HG03175 (cell line): Measurements from ENCODE around the gene CEP170B.
"Not testable (repeated sequence)": the region's sequence is repeated elsewhere in the genome, so short reads cannot be mapped to it uniquely, and the experiment has no call there.

Experiments used
- ATAC-seq: cut with Tn5 transposase; IDR thresholded peaks from one replicate; pipeline ENCODE4 v1.9.1; 2021; ENCODE audit warnings: mild to moderate bottlenecking, moderate library complexity; ENCODE audit not compliant: unreplicated experiment

The CEP170B gene

DNA sequence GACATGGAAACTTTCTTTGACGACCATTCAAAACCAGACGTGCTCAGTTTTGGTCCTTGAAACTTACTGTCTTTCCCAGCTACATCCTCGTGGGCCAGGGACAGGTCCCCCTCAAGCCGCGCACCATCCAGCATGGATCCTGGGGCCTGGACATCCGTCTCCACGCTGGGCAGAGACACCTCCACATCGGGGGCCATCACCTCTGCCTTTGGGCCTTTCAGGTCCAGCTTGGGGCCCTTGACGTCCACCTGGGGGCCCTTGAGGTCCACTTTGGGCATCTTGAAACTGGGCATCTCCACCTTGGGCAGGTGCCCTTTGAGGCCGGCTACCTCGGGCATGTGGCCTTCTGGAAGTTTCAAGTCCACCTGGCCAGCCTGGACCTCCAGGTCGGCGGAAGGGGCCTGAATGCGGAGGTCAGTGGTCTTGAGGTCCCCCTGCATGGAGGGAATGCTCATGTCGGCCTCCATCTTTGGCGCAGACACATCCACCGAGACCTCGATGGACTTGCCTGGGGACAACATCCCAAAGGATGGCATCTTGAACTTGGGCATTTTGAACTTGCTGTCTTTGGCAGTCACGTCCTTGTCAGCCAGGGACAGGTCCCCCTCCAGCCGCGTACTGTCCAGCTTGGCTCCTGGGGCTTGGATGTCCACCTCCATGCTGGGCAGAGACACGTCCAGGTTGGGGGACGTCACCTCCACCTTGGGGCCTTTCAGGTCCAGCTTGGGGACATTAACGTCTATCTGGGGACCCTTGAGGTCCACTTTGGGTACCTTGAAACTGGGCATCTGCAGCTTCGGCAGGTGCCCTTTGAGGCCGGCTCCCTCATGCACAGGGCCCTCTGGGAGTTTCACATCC lies 76.7 kb downstream of the CEP170B start:
- no peak for ATAC-seq

DNA sequence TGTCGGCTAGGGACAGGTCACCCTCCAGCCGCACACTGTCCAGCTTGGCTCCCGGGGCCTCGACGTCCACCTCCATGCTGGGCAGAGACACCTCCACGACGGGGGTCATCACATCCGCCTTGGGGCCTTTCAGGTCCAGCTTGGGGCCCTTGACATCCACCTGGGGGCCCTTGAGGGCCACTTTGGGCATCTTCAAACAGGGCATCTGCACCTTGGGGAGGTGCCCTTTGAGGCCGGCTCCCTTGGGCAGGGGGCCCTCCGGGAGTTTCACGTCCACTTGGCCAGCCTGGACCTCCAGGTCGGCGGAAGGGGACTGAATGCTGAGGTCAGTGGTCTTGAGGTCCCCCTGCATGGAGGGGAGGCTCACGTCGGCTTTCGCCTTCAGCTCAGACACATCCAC lies 77.5 kb downstream of the CEP170B start:
- no peak for ATAC-seq

DNA sequence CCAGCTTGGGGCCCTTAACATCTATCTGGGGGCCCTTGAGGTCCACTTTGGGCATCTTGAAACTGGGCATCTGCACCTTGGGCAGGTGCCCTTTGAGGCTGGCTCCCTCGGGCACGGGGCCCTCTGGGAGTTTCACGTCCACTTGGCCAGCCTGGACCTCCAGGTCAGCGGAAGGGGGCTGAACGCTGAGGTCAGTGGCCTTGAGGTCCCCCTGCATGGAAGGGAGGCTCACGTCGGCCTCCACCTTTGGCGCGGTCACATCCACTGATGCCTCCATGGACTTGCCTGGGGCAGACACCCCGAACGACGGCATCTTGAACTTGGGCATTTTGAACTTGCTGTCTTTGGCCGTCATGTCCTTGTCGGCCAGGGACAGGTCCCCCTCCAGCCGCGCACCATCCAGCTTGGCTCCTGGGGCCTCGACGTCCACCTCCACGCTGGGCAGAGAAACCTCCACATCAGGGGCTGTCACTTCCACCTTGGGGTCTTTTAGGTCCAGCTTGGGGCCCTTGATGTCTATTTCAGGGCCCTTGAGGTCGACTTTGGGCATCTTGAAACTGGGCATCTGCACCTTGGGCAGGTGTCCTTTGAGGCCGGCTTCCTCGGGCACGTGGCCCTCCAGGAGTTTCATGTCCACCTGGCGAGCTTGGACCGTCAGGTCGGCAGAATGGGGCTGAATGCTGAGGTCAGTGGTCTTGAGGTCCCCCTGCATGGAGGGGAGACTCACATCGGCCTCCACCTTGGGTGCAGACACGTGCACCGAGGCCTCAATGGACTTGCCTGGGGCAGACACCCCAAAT lies 78.3 kb downstream of the CEP170B start:
- ATAC-seq, result not testable (repeated sequence)

DNA sequence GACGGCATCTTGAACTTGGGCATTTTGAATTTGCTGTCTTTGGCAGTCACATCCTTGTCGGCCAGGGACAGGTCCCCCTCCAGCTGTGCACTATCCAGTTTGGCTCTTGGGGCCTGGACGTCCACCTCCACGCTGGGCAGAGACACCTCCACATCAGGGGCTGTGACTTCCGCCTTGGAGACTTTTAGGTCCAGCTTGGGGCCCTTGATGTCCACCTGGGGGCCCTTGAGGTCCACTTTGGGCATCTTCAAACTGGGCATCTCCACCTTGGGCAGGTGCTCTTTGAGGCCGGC lies 78.9 kb downstream of the CEP170B start:
- not testable (repeated sequence) for ATAC-seq

DNA sequence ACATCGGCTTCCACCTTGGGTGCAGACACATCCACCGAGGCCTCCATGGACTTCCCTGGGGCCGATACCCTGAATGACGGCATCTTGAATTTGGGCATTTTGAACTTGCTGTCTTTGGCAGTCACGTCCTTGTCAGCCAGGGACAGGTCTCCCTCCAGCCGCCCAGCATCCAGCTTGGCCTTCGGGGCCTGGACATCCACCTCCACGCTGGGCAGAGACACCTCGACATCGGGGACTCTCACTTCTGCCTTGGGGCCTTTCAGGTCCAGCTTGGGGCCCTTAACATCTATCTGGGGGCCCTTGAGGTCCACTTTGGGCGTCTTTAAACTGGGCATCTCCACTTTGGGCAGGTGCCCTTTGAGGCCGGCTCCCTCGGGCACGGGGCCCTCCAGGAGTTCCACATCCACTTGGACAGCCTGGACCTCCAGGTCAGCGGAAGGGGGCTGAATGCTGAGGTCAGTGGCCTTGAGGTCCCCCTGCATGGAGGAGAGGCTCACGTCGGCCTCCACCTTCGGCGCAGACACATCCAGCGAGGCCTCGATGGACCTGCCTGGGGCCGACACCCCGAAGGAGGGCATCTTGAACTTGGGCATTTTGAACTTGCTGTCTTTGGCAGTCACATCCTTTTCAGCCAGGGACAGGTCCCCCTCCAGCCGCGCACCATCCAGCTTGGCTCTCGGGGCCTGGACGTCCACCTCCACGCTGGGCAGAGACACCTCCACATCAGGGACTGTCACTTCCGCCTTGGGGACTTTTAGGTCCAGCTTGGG lies 79.6 kb downstream of the CEP170B start:
- ATAC-seq, result not testable (repeated sequence)

DNA sequence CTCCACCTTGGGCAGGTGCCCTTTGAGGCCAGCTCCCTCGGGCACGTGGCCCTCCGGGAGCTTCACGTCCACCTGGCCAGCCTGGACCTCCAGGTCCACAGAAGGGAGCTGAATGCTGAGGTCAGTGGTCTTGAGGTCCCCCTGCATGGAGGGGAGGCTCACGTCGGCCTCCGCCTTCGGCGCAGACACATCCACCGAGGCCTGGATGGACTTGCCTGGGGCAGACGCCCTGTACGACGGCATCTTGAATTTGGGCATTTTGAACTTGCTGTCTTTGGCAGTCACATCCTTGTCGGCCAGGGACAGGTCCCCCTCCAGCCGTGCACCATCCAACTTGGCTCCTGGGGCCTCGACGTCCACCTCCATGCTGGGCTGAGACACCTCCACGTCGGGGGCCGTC lies 80.2 kb downstream of the CEP170B start:
- ATAC-seq, result not testable (repeated sequence)
